ENCODE data around the gene ADGRF3. TPM values are rescaled to one million over a fixed set of nuclear protein-coding genes. Genes with fewer than 3 reads are reported as not detected.

The ADGRF3 gene
- total RNA-seq, 1 experiment from 2014 or later: not detected

DNA sequence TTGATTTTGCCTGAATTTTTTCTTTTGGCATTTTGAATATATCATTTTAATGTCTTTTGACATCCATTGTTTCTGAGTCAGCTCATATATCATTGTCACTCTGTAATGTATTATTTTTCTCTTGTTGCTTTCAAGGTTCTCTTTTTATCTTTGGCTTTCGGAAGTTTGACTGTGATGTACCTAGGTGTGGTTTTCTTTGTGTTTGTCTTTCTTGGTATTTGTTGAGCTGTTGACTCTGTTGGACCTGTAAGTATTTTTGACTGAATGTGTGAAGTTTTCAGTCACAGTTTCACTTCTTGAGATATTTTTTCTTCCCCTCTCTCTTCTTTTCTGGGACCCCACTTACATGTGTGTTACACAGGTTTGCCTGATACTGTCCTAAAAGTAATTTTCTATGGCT is 30.2 kb upstream of the ADGRF3 start:
- CTCF ChIA-PET: no interaction called here
- DNase-seq (ENCODE audit: low read depth, low spot score): no peak

More for the DNA sequence above, 30.2 kb upstream of the ADGRF3 start:
- intact Hi-C loops (cut with micrococcal nuclease): no loop called here
- Histone ChIP-seq H4K20me1 (ENCODE audit: insufficient read depth) (peaks cover 5% of the 10 kb centered on the region; the same call in 1 of the 2 replicates), H3K4me3 (replicated peaks in 1 of 2; ENCODE audit: low read depth in 1 of 2, low read length in 2 of 2) (no peak overlapping the region), H2AFZ (ENCODE audit: low read depth, low read length, poor library complexity, severe bottlenecking) (no peak overlapping the region), H3K79me2 (ENCODE audit: insufficient read depth, low read length) (peaks cover 26% of the 10 kb centered on the region; the same call in 1 of the 2 replicates), H3K4me1 (ENCODE audit: control insufficient read depth in 1 of 2, insufficient read depth in 2 of 2, low read length in 2 of 2) (no peaks in the 10 kb centered on the region), H3K9me3 (ENCODE audit: control insufficient read depth in 1 of 2, insufficient read depth in 1 of 2, low read depth in 1 of 2, low read length in 2 of 2) (no peaks in the 10 kb centered on the region), H3K27ac (ENCODE audit: low read depth, low read length) (no peak overlapping the region), H3K4me2 (ENCODE audit: low read length) (no peak overlapping the region), H3K36me3 (ENCODE audit: control insufficient read depth in 1 of 2, insufficient read depth in 2 of 2, low read length in 2 of 2) (peaks cover 13 to 37% of the 10 kb centered on the region in 2 experiments), H3K9ac (ENCODE audit: low read length) (no peak overlapping the region), H3K27me3 (ENCODE audit: insufficient read depth, low read length) (no peaks in the 10 kb centered on the region), H3K9me2 (ENCODE audit: insufficient read depth) (no peaks in the 10 kb centered on the region)
- ChIA-PET POLR2A (no interaction called here), RAD21 (ENCODE audit: low non-redundant PET in 1 of 2, low total read pairs in 2 of 2, uncharacterized antibody in 2 of 2, unreplicated experiment in 2 of 2) (no interaction called here)
- TF ChIP-seq, protein P1, sequence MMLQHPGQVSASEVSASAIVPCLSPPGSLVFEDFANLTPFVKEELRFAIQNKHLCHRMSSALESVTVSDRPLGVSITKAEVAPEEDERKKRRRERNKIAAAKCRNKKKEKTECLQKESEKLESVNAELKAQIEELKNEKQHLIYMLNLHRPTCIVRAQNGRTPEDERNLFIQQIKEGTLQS (IDR thresholded peaks at IDR 0.05): no peak
- TF ChIP-seq, protein P2, sequence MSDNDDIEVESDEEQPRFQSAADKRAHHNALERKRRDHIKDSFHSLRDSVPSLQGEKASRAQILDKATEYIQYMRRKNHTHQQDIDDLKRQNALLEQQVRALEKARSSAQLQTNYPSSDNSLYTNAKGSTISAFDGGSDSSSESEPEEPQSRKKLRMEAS (IDR thresholded peaks at IDR 0.05): no peak
- TF ChIP-seq SP1 (IDR thresholded peaks at IDR 0.05; ENCODE audit: low read depth): no peak
- no peak for TF ChIP-seq CEBPB (IDR thresholded peaks at IDR 0.05; ENCODE audit: low read depth)
- TF ChIP-seq, protein P3, sequence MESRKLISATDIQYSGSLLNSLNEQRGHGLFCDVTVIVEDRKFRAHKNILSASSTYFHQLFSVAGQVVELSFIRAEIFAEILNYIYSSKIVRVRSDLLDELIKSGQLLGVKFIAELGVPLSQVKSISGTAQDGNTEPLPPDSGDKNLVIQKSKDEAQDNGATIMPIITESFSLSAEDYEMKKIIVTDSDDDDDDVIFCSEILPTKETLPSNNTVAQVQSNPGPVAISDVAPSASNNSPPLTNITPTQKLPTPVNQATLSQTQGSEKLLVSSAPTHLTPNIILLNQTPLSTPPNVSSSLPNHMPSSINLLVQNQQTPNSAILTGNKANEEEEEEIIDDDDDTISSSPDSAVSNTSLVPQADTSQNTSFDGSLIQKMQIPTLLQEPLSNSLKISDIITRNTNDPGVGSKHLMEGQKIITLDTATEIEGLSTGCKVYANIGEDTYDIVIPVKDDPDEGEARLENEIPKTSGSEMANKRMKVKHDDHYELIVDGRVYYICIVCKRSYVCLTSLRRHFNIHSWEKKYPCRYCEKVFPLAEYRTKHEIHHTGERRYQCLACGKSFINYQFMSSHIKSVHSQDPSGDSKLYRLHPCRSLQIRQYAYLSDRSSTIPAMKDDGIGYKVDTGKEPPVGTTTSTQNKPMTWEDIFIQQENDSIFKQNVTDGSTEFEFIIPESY (IDR thresholded peaks at IDR 0.05; ENCODE audit: extremely low read depth, insufficient replicate concordance, low read length): no peak
- no peak for TF ChIP-seq RAD21 (IDR thresholded peaks at IDR 0.05; ENCODE audit: low read depth)
- TF ChIP-seq SRF (IDR thresholded peaks at IDR 0.05; ENCODE audit: low read depth): no peak
- TF ChIP-seq, protein P4, sequence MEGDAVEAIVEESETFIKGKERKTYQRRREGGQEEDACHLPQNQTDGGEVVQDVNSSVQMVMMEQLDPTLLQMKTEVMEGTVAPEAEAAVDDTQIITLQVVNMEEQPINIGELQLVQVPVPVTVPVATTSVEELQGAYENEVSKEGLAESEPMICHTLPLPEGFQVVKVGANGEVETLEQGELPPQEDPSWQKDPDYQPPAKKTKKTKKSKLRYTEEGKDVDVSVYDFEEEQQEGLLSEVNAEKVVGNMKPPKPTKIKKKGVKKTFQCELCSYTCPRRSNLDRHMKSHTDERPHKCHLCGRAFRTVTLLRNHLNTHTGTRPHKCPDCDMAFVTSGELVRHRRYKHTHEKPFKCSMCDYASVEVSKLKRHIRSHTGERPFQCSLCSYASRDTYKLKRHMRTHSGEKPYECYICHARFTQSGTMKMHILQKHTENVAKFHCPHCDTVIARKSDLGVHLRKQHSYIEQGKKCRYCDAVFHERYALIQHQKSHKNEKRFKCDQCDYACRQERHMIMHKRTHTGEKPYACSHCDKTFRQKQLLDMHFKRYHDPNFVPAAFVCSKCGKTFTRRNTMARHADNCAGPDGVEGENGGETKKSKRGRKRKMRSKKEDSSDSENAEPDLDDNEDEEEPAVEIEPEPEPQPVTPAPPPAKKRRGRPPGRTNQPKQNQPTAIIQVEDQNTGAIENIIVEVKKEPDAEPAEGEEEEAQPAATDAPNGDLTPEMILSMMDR (IDR thresholded peaks at IDR 0.05 in 2 of 3, conservative IDR thresholded peaks at IDR 0.05 in 1 of 3; ENCODE audit: borderline replicate concordance in 1 of 3, insufficient read depth in 1 of 3, low read depth in 2 of 3, low read length in 2 of 3): no peak
- no peak for TF ChIP-seq FOSL1 (IDR thresholded peaks at IDR 0.05; ENCODE audit: low read depth)
- no peak for TF ChIP-seq CBX3 (IDR thresholded peaks at IDR 0.05; ENCODE audit: low read depth)
- TF ChIP-seq JUND (IDR thresholded peaks at IDR 0.05): no peak
- TF ChIP-seq, protein P5, sequence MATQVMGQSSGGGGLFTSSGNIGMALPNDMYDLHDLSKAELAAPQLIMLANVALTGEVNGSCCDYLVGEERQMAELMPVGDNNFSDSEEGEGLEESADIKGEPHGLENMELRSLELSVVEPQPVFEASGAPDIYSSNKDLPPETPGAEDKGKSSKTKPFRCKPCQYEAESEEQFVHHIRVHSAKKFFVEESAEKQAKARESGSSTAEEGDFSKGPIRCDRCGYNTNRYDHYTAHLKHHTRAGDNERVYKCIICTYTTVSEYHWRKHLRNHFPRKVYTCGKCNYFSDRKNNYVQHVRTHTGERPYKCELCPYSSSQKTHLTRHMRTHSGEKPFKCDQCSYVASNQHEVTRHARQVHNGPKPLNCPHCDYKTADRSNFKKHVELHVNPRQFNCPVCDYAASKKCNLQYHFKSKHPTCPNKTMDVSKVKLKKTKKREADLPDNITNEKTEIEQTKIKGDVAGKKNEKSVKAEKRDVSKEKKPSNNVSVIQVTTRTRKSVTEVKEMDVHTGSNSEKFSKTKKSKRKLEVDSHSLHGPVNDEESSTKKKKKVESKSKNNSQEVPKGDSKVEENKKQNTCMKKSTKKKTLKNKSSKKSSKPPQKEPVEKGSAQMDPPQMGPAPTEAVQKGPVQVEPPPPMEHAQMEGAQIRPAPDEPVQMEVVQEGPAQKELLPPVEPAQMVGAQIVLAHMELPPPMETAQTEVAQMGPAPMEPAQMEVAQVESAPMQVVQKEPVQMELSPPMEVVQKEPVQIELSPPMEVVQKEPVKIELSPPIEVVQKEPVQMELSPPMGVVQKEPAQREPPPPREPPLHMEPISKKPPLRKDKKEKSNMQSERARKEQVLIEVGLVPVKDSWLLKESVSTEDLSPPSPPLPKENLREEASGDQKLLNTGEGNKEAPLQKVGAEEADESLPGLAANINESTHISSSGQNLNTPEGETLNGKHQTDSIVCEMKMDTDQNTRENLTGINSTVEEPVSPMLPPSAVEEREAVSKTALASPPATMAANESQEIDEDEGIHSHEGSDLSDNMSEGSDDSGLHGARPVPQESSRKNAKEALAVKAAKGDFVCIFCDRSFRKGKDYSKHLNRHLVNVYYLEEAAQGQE (IDR thresholded peaks at IDR 0.05; ENCODE audit: low read depth): no peak
- no peak for TF ChIP-seq EGR1 (IDR thresholded peaks at IDR 0.05; ENCODE audit: low read depth)
- no peak for TF ChIP-seq EZH2phosphoT487 (IDR thresholded peaks at IDR 0.05; ENCODE audit: borderline replicate concordance)
- no peak for TF ChIP-seq ELF1 (IDR thresholded peaks at IDR 0.05; ENCODE audit: borderline replicate concordance, low read depth)
- no peak for TF ChIP-seq POLR2AphosphoS5 (IDR thresholded peaks at IDR 0.05; ENCODE audit: low read depth, low read length)
- no peak for TF ChIP-seq TCF7L2 (IDR thresholded peaks at IDR 0.05; ENCODE audit: borderline replicate concordance, extremely low read depth, insufficient read depth, insufficient read length)
- ATAC-seq: no peak
- no TSS peak for BruUV-seq (replicated peaks)
